Measurements from ENCODE around the gene FBXO33. TPM values are rescaled to one million over a fixed set of nuclear protein-coding genes. Genes with fewer than 3 reads are reported as not detected.

The FBXO33 gene
- total RNA-seq (10 to 100 TPM; 13.0 to 14.3 TPM), polyA plus RNA-seq (1 to 10 TPM; 3.0 to 9.0 TPM)
- long read RNA-seq, donor 1, partial matches to known transcripts: 2 of 6 reads
- long read RNA-seq, donor 1, other reads (novel, unspliced or antisense): 4 of 6 reads
- long read RNA-seq, donor 2, transcript FBXO33-201 (4 exons, 3,853 nt): major isoform, 12 of 23 reads
- long read RNA-seq, donor 2, partial matches to known transcripts: 0 of 23 reads
- long read RNA-seq, donor 2, other reads (novel, unspliced or antisense): 10 of 23 reads

GRCh38 chr14:39432179-39432618 is at the start of gene FBXO33:
FBXO33 (minus strand) TSS chr14:39432433; CDS start chr14:39432162, 271 bp downstream.
- Histone ChIP-seq H3K36me3 (ENCODE audit: control insufficient read depth in 1 of 2, insufficient read depth in 2 of 2, low read length in 1 of 2) (no peaks in the 10 kb centered on the region), H3K27me3 (ENCODE audit: control insufficient read depth in 1 of 2, insufficient read depth in 2 of 2, low read length in 1 of 2) (no peaks in the 10 kb centered on the region), H3K9me3 (ENCODE audit: control insufficient read depth, low read length) (no peaks in the 10 kb centered on the region), H3K4me3 (ENCODE audit: low read length in 2 of 2) (peak within 1 kb of the TSS; percentile 96 to 97), H3K4me1 (ENCODE audit: control insufficient read depth in 1 of 2, insufficient read depth in 2 of 2, low read length in 2 of 2) (peaks cover 2 to 11% of the 10 kb centered on the region in 2 donors), H3K27ac (ENCODE audit: low read depth in 1 of 2, low read length in 2 of 2) (peak within 1 kb of the TSS; percentile 74 to 100)
- intact Hi-C loops (cut with DNase I): loop anchor here (5.0 to 10.0 kb wide), 4 partner anchors 167 to 327 kb away; partner anchors contain the start of genes PNN (in 1 of the 2), SEC23A (in 1 of the 2) and TRAPPC6B (in 1 of the 2)
- DNase-seq (peak; percentile 98 to 99), ATAC-seq (ENCODE audit: low FRiP score) (peak; percentile 96)
- WGBS, 2 donors: 0% methylated on average over 27 to 47 of the region's 47 CpGs

DNA sequence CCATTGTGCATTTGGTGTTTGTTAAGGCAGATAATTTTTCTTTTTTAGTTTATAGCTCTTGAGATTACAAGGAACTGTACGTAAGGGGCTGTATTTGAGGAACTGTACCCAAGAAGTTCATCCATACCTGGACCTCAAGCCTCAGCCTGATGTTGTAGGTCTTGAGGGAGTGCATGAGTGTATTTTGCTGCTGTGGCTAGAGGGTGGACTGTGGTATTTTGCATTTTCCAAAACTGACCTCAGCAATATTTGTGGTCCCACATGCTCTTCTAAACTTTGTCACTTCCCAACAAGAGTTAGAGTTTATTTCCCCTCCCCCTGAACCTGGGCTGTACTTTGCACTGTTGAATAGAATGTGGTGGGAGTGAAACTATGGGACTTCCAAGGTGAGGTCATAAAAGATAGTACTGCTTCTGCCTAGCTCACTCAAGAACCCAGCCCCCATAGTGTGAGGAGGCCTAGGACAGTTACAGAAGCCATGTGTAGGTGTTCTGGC is 42.2 kb upstream of the FBXO33 start:
- peaks cover 0 to 2% of the 10 kb centered on the region in 2 donors for H3K36me3 ChIP-seq (ENCODE audit: control insufficient read depth in 1 of 2, insufficient read depth in 2 of 2, low read length in 1 of 2)
- H3K9me3 ChIP-seq (ENCODE audit: control insufficient read depth, low read length): no peaks in the 10 kb centered on the region
- no peak overlapping the region for H3K4me3 ChIP-seq (ENCODE audit: low read length in 2 of 2)
- ATAC-seq (ENCODE audit: low FRiP score) (no peak), DNase-seq (no peak)
- H3K4me1 ChIP-seq (ENCODE audit: control insufficient read depth in 1 of 2, insufficient read depth in 2 of 2, low read length in 2 of 2): no peaks in the 10 kb centered on the region
- no peak overlapping the region for H3K27ac ChIP-seq (ENCODE audit: low read depth in 1 of 2, low read length in 2 of 2)
- no peaks in the 10 kb centered on the region for H3K27me3 ChIP-seq (ENCODE audit: control insufficient read depth in 1 of 2, insufficient read depth in 2 of 2, low read length in 1 of 2)
- 95 to 97% methylated on average over 1 of the region's 1 CpG for WGBS, 2 donors
- intact Hi-C loops (cut with DNase I): no loop called here

DNA sequence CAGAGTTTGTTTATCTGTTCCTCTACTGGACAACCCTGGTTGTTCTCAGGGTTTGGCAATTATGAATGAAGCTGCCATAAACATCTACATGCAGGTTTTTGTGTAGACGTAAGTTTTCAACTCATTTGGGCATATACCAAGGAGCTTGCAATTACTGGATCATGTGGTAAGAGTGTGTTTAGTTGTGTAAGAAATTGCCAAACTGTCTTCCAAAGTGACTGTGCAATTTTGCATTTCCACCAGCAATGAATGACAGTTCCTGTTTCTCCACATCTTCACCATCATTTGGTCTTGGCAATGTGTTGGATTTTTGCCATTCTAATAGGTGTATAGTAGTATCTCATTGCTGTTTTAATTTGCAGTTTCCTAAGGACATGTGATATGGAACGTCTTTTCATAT is 39.8 kb upstream of the FBXO33 start:
- H3K4me1 ChIP-seq (ENCODE audit: control insufficient read depth in 1 of 2, insufficient read depth in 2 of 2, low read length in 2 of 2): no peaks in the 10 kb centered on the region
- no peaks in the 10 kb centered on the region for H3K9me3 ChIP-seq (ENCODE audit: control insufficient read depth, low read length)
- H3K27me3 ChIP-seq (ENCODE audit: control insufficient read depth in 1 of 2, insufficient read depth in 2 of 2, low read length in 1 of 2): no peaks in the 10 kb centered on the region
- no peak overlapping the region for H3K27ac ChIP-seq (ENCODE audit: low read depth in 1 of 2, low read length in 2 of 2)
- DNase-seq (no peak), ATAC-seq (ENCODE audit: low FRiP score) (no peak)
- H3K4me3 ChIP-seq (ENCODE audit: low read length in 2 of 2): no peak overlapping the region
- 84 to 90% methylated on average over 2 of the region's 2 CpGs for WGBS, 2 donors
- H3K36me3 ChIP-seq (ENCODE audit: control insufficient read depth in 1 of 2, insufficient read depth in 2 of 2, low read length in 1 of 2): peaks cover 0 to 2% of the 10 kb centered on the region in 2 donors
- intact Hi-C loops (cut with DNase I): no loop called here

DNA sequence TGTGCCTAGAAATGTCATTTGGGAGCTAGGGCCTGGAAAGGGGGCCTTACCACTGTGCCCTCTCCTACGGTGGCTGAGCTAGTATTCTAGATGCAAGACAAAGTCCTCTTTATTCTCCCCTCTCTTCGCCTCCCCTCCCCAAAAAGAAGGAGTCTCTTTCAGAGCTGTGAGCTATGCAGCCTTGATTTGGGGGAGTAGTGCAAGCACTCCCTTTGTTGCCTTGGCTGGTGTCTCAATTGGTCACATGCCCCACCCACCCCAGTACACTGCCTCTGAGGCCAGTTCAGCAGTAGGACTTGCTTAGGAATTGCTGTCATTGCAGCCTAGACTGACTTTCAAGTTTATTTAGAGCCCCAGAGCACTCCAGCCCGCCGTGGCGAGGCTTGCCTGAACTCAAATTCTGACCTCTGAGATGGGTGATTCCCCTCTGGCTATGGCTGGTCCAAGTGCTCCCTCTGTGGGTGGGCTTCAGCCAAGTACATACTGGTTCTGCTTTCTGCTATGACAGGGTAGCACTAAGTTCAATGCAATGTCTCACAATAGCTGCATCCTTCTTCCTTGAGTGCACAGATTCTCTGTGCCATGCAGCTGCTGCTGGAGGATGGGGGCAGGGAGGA is 37.0 kb upstream of the FBXO33 start:
- no peaks in the 10 kb centered on the region for H3K27me3 ChIP-seq (ENCODE audit: control insufficient read depth in 1 of 2, insufficient read depth in 2 of 2, low read length in 1 of 2)
- 54 to 57% methylated on average over 5 of the region's 5 CpGs for whole genome bisulfite sequencing, 2 donors
- no peaks in the 10 kb centered on the region for H3K9me3 ChIP-seq (ENCODE audit: control insufficient read depth, low read length)
- no peak overlapping the region for H3K4me3 ChIP-seq (ENCODE audit: low read length in 2 of 2)
- ATAC-seq (ENCODE audit: low FRiP score) (no peak), DNase-seq (peak; percentile 47 to 52)
- H3K4me1 ChIP-seq (ENCODE audit: control insufficient read depth in 1 of 2, insufficient read depth in 2 of 2, low read length in 2 of 2): no peaks in the 10 kb centered on the region
- peaks cover 0 to 2% of the 10 kb centered on the region in 2 donors for H3K36me3 ChIP-seq (ENCODE audit: control insufficient read depth in 1 of 2, insufficient read depth in 2 of 2, low read length in 1 of 2)
- no peak overlapping the region for H3K27ac ChIP-seq (ENCODE audit: low read depth in 1 of 2, low read length in 2 of 2)
- intact Hi-C loops (cut with DNase I): no loop called here

DNA sequence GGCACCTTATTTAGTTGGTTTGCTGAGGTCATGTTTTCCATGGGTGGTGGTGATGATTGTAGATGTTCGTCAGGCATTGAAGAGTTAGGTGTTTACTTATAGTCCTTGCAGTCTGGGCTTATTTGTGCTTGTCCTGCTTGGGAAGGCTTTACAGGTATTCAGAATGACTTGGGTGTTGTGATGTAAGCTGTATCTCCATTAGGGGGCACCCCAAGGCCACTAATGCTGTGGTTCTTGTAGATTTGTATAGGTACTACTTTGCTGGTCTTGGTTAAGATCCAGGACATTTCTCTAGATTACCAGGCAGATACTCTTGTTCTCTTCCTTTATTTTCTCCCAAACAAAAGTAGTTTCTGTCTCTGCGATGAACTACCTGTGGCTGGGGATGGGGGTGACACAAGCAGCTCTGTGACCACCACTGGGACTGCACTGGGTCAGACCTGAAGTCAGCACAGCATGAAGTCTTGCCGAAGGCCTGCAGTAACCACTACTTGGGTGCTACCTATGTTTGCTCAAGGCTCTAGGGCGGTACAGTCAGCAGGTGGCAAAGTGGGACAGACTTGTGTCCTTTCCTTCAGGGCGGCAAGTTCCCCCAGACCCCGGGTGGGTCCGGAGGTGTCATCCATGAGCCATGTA is 35.8 kb upstream of the FBXO33 start:
- ATAC-seq (ENCODE audit: low FRiP score): no peak
- WGBS, 2 donors: 77 to 86% methylated on average over 7 of the region's 7 CpGs

GRCh38 chr14:39459795-39460478 is 27.7 kb upstream of the FBXO33 start:
- WGBS, 2 donors: 77 to 86% methylated on average over 1 of the region's 1 CpG
- H3K4me1 ChIP-seq (ENCODE audit: control insufficient read depth in 1 of 2, insufficient read depth in 2 of 2, low read length in 2 of 2): no peaks in the 10 kb centered on the region
- H3K36me3 ChIP-seq (ENCODE audit: control insufficient read depth in 1 of 2, insufficient read depth in 2 of 2, low read length in 1 of 2): no peaks in the 10 kb centered on the region
- no peaks in the 10 kb centered on the region for H3K27me3 ChIP-seq (ENCODE audit: control insufficient read depth in 1 of 2, insufficient read depth in 2 of 2, low read length in 1 of 2)
- H3K4me3 ChIP-seq (ENCODE audit: low read length in 2 of 2): no peak overlapping the region
- no peak for DNase-seq
- H3K9me3 ChIP-seq (ENCODE audit: control insufficient read depth, low read length): no peaks in the 10 kb centered on the region
- no peak for ATAC-seq (ENCODE audit: low FRiP score)
- H3K27ac ChIP-seq (ENCODE audit: low read depth in 1 of 2, low read length in 2 of 2): no peak overlapping the region
- intact Hi-C loops (cut with DNase I): no loop called here

More for the DNA sequence above, 35.8 kb upstream of the FBXO33 start:
- Histone ChIP-seq H3K4me1 (ENCODE audit: control insufficient read depth in 1 of 2, insufficient read depth in 2 of 2, low read length in 2 of 2) (no peaks in the 10 kb centered on the region), H3K9me3 (ENCODE audit: control insufficient read depth, low read length) (no peaks in the 10 kb centered on the region), H3K4me3 (ENCODE audit: low read length in 2 of 2) (no peak overlapping the region), H3K27me3 (ENCODE audit: control insufficient read depth in 1 of 2, insufficient read depth in 2 of 2, low read length in 1 of 2) (no peaks in the 10 kb centered on the region), H3K36me3 (ENCODE audit: control insufficient read depth in 1 of 2, insufficient read depth in 2 of 2, low read length in 1 of 2) (peaks cover 0 to 2% of the 10 kb centered on the region in 2 donors), H3K27ac (ENCODE audit: low read depth in 1 of 2, low read length in 2 of 2) (no peak overlapping the region)
- intact Hi-C loops (cut with DNase I): no loop called here
- DNase-seq: no peak

DNA sequence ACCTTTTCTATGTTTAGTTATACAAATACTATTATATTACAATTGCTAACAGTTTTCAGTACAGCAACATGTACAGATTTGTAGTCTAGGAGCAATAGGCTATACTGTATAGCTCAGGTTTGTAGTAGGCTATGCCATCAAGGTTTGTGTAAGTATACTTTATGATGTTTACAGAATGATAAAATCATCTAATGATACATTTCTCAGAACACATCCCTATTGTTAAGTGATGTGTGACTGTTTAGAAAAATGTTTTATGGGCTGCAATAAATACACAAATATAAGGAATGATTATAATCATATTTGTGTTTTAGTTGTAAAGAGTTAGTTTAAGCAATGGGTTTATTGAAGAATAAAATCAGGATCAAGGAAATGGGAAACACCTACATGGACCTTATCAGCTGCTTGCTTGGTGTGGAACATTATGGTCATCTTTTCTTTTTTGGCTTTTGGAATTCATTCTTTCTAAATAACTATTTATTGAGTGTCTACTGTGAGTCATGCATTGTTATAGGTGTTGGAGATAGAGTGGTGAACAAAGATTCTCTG is 24.5 kb upstream of the FBXO33 start:
- Histone ChIP-seq H3K27ac (ENCODE audit: low read depth in 1 of 2, low read length in 2 of 2) (no peak overlapping the region), H3K4me3 (ENCODE audit: low read length in 2 of 2) (no peak overlapping the region), H3K9me3 (ENCODE audit: control insufficient read depth, low read length) (peaks cover 1% of the 10 kb centered on the region), H3K27me3 (ENCODE audit: control insufficient read depth in 1 of 2, insufficient read depth in 2 of 2, low read length in 1 of 2) (no peaks in the 10 kb centered on the region), H3K36me3 (ENCODE audit: control insufficient read depth in 1 of 2, insufficient read depth in 2 of 2, low read length in 1 of 2) (no peaks in the 10 kb centered on the region), H3K4me1 (ENCODE audit: control insufficient read depth in 1 of 2, insufficient read depth in 2 of 2, low read length in 2 of 2) (no peaks in the 10 kb centered on the region)
- intact Hi-C loops (cut with DNase I): no loop called here
- DNase-seq: no peak
- no peak for ATAC-seq (ENCODE audit: low FRiP score)

GRCh38 chr14:39454906-39455539 is 22.8 kb upstream of the FBXO33 start:
- H3K27ac ChIP-seq (ENCODE audit: low read depth in 1 of 2, low read length in 2 of 2): no peak overlapping the region
- H3K36me3 ChIP-seq (ENCODE audit: control insufficient read depth in 1 of 2, insufficient read depth in 2 of 2, low read length in 1 of 2): no peaks in the 10 kb centered on the region
- H3K4me1 ChIP-seq (ENCODE audit: control insufficient read depth in 1 of 2, insufficient read depth in 2 of 2, low read length in 2 of 2): no peaks in the 10 kb centered on the region
- H3K4me3 ChIP-seq (ENCODE audit: low read length in 2 of 2): no peak overlapping the region
- no peak for ATAC-seq (ENCODE audit: low FRiP score)
- 39 to 44% methylated on average over 2 of the region's 2 CpGs for WGBS, 2 donors
- intact Hi-C loops (cut with DNase I): no loop called here
- H3K27me3 ChIP-seq (ENCODE audit: control insufficient read depth in 1 of 2, insufficient read depth in 2 of 2, low read length in 1 of 2): no peaks in the 10 kb centered on the region
- H3K9me3 ChIP-seq (ENCODE audit: control insufficient read depth, low read length): peaks cover 1% of the 10 kb centered on the region
- no peak for DNase-seq

All from aorta (tissue), 5 donors.